ENCODE data around the gene MTHFS.

Gene MTHFS

DNA sequence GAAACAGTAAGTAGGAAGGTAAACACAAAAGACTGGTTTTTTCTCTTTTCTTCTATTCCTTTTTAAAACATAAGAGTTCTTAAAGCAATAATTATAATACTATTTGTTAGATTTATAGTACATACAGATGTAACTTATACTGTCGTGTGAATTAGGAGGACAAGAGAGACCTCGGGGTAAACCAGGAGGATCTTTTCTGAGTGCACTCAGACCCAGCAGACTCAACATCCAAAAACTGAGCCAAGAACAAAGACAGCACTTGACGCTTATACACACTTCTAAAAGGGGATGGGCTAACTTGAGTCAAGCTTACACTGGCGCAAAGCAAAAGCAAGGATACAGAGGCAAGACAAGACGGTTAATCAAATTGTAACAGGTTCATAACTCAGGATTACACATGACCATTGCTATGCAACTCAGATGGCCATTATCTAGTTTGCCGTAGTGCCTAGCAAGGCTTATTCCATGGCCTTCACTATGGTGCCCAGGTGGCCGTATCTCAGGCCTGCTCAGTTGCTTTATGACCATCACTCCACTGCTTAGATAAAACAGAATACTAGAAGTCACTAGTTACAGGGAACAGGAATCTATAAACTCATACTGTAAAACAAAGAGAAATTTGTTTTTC, 18.6 kb downstream of the MTHFS start:
- ChIA-PET POLR2A (no interaction called here), CTCF (no interaction called here)
- DNase-seq (ENCODE audit: extremely low spot score): no peak
- TF ChIP-seq ARNT (IDR thresholded peaks at IDR 0.05) (no peak), ELF4 (IDR thresholded peaks at IDR 0.05) (no peak)

DNA sequence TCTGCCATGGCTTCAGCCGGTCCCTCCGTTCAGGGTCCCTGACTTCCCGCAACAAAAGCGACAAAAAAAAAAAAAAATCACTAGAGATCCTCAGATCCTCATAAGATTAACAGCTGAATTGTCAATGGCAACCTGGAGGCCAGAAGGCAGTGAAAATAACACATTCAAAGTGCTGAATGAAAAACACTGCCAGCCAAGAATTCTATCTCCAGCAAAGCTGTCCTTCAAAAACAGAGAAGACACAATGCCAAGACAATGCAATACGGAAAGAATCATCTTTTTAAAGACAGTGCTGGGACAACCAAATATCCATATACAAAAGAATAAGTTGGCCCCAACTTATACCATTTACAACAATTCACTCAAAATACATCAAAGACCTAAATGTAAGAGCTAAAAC, 21.6 kb downstream of the MTHFS start:
- TF ChIP-seq SUZ12 (IDR thresholded peaks at IDR 0.05): no peak
- TF ChIP-seq CTBP1 (IDR thresholded peaks at IDR 0.05; ENCODE audit: borderline replicate concordance): no peak
- DNase-seq (ENCODE audit: extremely low spot score): no peak
- ChIA-PET CTCF (interaction anchor here (0.6 kb wide), 1 partner anchor 20 kb away, joined by 3 read pairs; no protein-coding TSS in a partner anchor), POLR2A (no interaction called here)

DNA sequence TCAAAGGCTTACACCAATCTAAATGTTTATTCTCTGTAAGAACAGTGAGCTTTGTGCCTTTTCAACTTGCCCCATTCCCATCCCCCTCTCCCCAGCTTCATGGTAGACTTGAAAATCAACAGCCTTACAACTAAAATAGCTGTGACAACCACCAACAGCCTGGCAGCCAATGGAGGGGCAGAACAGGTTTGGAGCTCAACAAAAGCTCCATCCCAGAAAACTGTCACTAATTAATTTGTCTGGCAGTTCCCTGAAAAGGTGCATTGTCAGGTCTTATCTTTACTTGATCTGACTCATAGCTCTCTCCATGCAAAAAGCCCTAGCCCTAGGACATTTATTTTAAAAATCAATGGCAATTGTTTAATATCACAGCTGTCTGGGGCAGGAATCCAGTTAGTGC, 22.6 kb downstream of the MTHFS start:
- no peak for DNase-seq (ENCODE audit: extremely low spot score)
- CTCF ChIA-PET: no interaction called here
- POLR2A ChIA-PET: no interaction called here
- TF ChIP-seq, protein P1, sequence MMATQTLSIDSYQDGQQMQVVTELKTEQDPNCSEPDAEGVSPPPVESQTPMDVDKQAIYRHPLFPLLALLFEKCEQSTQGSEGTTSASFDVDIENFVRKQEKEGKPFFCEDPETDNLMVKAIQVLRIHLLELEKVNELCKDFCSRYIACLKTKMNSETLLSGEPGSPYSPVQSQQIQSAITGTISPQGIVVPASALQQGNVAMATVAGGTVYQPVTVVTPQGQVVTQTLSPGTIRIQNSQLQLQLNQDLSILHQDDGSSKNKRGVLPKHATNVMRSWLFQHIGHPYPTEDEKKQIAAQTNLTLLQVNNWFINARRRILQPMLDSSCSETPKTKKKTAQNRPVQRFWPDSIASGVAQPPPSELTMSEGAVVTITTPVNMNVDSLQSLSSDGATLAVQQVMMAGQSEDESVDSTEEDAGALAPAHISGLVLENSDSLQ (IDR thresholded peaks at IDR 0.05): no peak

DNA sequence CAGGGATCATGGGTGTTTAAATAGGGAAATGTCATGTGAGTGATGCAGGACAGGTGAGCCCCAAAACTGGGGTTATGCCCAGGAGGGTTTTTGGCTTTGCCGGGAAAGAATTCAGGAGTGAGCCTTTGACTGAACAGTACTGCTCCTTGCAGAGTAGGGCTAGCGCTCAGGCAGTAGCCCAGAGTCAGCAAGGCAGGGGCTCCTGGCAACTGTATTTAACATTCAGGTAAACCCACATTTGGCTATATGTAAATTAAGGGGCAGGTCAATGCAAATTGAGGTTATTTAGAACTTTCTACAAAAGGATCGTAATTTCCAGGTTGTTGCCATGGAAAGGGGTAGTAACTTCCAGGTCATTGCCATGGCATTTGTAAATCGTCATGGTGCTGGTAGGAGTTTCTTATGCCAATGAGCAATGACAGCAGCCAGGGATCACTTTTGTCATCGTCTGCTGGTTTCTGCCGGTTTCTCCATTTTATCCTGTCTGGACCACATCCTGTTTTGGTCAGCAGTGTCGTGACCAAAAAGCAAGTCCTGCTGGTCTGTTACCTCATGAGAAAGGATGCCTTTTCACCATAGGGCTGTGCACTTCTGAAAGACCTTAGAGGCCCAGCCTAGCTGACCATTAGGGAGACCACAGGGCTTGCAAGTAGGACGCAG, 24.3 kb downstream of the MTHFS start:
- POLR2A ChIA-PET: no interaction called here
- TF ChIP-seq FOXM1 (IDR thresholded peaks at IDR 0.05; ENCODE audit: borderline replicate concordance): no peak
- no peak for TF ChIP-seq FOXK2 (IDR thresholded peaks at IDR 0.05)
- TF ChIP-seq NFRKB (IDR thresholded peaks at IDR 0.05): no peak
- TF ChIP-seq ARNT (IDR thresholded peaks at IDR 0.05): no peak
- no peak for TF ChIP-seq CTBP1 (IDR thresholded peaks at IDR 0.05; ENCODE audit: borderline replicate concordance)
- no peak for TF ChIP-seq ELF4 (IDR thresholded peaks at IDR 0.05)
- TF ChIP-seq BHLHE40 (IDR thresholded peaks at IDR 0.05; ENCODE audit: borderline replicate concordance): no peak
- no peak for TF ChIP-seq FOXA1 (IDR thresholded peaks at IDR 0.05)
- no peak for TF ChIP-seq ZNF384 (IDR thresholded peaks at IDR 0.05)
- TF ChIP-seq SUZ12 (IDR thresholded peaks at IDR 0.05): no peak
- DNase-seq (ENCODE audit: extremely low spot score): no peak
- CTCF ChIA-PET: no interaction called here

DNA sequence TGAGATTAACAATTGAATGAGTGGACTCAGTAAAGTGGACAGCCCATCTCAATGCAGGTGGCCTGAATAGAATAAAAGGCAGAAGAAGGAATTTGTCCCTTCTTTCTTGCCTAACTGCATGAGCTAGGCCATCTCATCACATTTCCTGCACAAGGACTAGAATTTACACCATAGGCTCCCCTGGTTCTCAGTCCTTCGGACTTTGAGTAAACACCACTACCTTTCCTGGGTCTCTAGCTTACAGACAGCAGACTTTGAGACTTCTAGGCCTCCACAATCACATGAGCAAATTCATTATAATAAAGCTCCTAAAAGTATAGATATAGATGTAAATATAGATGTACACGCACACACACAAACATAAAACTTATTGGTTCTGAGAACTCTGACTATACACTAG, 28.3 kb downstream of the MTHFS start:
- POLR2A ChIA-PET: interaction anchor here (1.2 kb wide), 1 partner anchor 28 kb away, joined by 4 read pairs; no protein-coding TSS in a partner anchor
- DNase-seq (ENCODE audit: extremely low spot score): no peak
- TF ChIP-seq ZNF384 (IDR thresholded peaks at IDR 0.05) (no peak), CTBP1 (IDR thresholded peaks at IDR 0.05; ENCODE audit: borderline replicate concordance) (no peak), SUZ12 (IDR thresholded peaks at IDR 0.05) (no peak), LEF1 (IDR thresholded peaks at IDR 0.05; ENCODE audit: borderline replicate concordance) (no peak), L3MBTL2 (conservative IDR thresholded peaks at IDR 0.05) (no peak), FOXK2 (IDR thresholded peaks at IDR 0.05) (no peak), FOXA1 (IDR thresholded peaks at IDR 0.05) (no peak), ELF4 (IDR thresholded peaks at IDR 0.05) (no peak), ARNT (IDR thresholded peaks at IDR 0.05) (no peak), NFRKB (IDR thresholded peaks at IDR 0.05) (no peak), FOXM1 (IDR thresholded peaks at IDR 0.05; ENCODE audit: borderline replicate concordance) (no peak), SP1 (IDR thresholded peaks at IDR 0.05) (no peak), HDGF (IDR thresholded peaks at IDR 0.05; ENCODE audit: borderline replicate concordance) (no peak)
- TF ChIP-seq, protein P1 (IDR thresholded peaks at IDR 0.05): no peak
- CTCF ChIA-PET: interaction anchor here (0.7 to 2.2 kb wide), 2 partner anchors 15 to 503 kb away, joined by 4 to 16 read pairs; no protein-coding TSS in a partner anchor

DNA sequence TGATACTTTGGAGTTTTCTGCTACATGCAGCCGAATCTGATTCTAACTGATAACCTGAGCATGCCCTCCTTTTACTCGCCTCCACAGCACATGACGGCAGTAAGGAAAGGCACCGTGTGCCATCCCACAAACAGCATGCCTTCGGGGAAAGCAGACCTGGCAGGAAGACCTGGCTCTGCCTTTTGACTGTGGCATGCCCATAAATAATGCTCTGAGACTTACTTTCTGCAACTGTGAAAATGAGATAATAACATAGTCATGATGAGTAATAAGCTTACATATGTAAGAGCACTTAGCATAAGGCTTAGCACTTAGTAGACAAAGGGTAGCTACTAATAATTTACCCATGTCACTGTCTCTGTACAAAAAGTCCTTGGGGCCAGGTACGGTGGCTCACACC, 32.9 kb downstream of the MTHFS start:
- TF ChIP-seq FOXM1 (IDR thresholded peaks at IDR 0.05; ENCODE audit: borderline replicate concordance) (no peak), SUZ12 (IDR thresholded peaks at IDR 0.05) (no peak), TARDBP (IDR thresholded peaks at IDR 0.05) (no peak), ELF4 (IDR thresholded peaks at IDR 0.05) (no peak), NFRKB (IDR thresholded peaks at IDR 0.05) (no peak), L3MBTL2 (conservative IDR thresholded peaks at IDR 0.05) (no peak), FOXK2 (IDR thresholded peaks at IDR 0.05) (no peak), BHLHE40 (IDR thresholded peaks at IDR 0.05; ENCODE audit: borderline replicate concordance) (no peak), ARNT (IDR thresholded peaks at IDR 0.05) (no peak)
- TF ChIP-seq, protein P1 (IDR thresholded peaks at IDR 0.05): no peak
- ChIA-PET CTCF (interaction anchor here (1.8 kb wide), 1 partner anchor 10 kb away, joined by 11 read pairs; no protein-coding TSS in a partner anchor), POLR2A (no interaction called here)
- DNase-seq (ENCODE audit: extremely low spot score): no peak

DNA sequence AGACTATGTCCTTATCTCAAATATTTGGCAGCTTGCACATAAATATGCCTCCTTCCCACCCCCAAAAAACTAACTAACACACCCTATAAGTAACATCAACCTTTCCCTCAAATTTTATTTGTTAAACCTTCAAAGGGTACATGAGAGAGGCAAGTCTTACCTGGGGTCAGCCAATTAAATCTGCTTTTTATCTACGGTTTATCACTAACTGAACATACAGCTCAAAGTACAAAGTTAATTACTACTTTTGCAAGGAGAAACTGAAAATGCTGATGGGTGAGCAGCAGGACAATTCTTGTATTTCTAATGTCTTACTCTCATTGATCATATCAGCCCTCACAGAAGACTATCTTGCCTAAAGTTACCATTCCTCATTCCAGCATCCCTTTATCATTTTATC, 34.6 kb downstream of the MTHFS start:
- TF ChIP-seq HDGF (IDR thresholded peaks at IDR 0.05; ENCODE audit: borderline replicate concordance) (no peak), SUZ12 (IDR thresholded peaks at IDR 0.05) (no peak)
- TF ChIP-seq, protein P1 (IDR thresholded peaks at IDR 0.05): no peak

More for the DNA sequence above, 34.6 kb downstream of the MTHFS start:
- ChIA-PET POLR2A (no interaction called here), CTCF (no interaction called here)
- no peak for DNase-seq (ENCODE audit: extremely low spot score)

Measured in HEK293T (cell line).